GM12891 (cell line): ENCODE data around the gene CRKL.

Experiments
- DNase-seq: peaks from one replicate; pipeline ENCODE4 v3.0.0; 2011; ENCODE audit warnings: low spot score; ENCODE audit not compliant: insufficient read length
- FAIRE-seq: peaks from 2 replicates; lab custom pipeline; 2011; peaks lifted over from hg19 to GRCh38; lab: Jason Lieb, UNC
- PAX5 ChIP-seq: IDR thresholded peaks from 2 replicates; pipeline ENCODE4 v1.6.1; 2011; ENCODE audit warnings: low read length, moderate library complexity, mild to moderate bottlenecking; ENCODE audit not compliant: insufficient read depth, severe bottlenecking
- POLR2A ChIP-seq: IDR thresholded peaks from 2 replicates; pipeline ENCODE4 v1.6.1; 2011; ENCODE audit warnings: low read depth, low read length, control low read depth
- POLR2AphosphoS5 ChIP-seq: IDR thresholded peaks from 2 replicates; pipeline ENCODE4 v1.6.1; 2011; ENCODE audit warnings: low read depth, low read length, control low read depth
- POU2F2 ChIP-seq: IDR thresholded peaks from 2 replicates; pipeline ENCODE4 v1.6.1; 2011; ENCODE audit warnings: low read depth, mild to moderate bottlenecking, control low read depth, low read length, moderate library complexity
- SPI1 ChIP-seq: IDR thresholded peaks from 2 replicates; pipeline ENCODE4 v1.6.1; 2011; ENCODE audit warnings: low read depth, low read length, control low read depth
- TAF1 ChIP-seq: IDR thresholded peaks from 2 replicates; pipeline ENCODE4 v1.6.1; 2011; ENCODE audit warnings: low read depth, low read length, control low read depth

CRKL gene

GRCh38 chr22:20980523-20980922 is 63.3 kb downstream of the CRKL start:
- FAIRE-seq (no peak), DNase-seq (no peak)
- TF ChIP-seq POLR2AphosphoS5 (no peak), PAX5 (no peak), POLR2A (no peak), POU2F2 (no peak), TAF1 (no peak), SPI1 (no peak)

GRCh38 chr22:20980938-20981722 is 63.9 kb downstream of the CRKL start:
- no peak for DNase-seq
- FAIRE-seq = no peak
- no peak for TF ChIP-seq POU2F2
- TF ChIP-seq POLR2A = no peak
- TF ChIP-seq TAF1 = no peak
- TF ChIP-seq SPI1 = no peak
- no peak for TF ChIP-seq PAX5
- TF ChIP-seq POLR2AphosphoS5 = no peak

GRCh38 chr22:20981787-20982562 is 64.8 kb downstream of the CRKL start, which contains the start of gene LZTR1:
TSS of gene LZTR1 (plus strand) at chr22:20982297. CDS start at chr22:20982372, 75 bp downstream.
- 0 out of 2 replicates have a peak, but pooled peaks have one; percentile 13 for TF ChIP-seq SPI1
- peak; percentile 84 for TF ChIP-seq TAF1
- peak; percentile 59; the same call in 1 of the 2 replicates for TF ChIP-seq POU2F2
- TF ChIP-seq POLR2A = peak; percentile 95
- TF ChIP-seq POLR2AphosphoS5 = peak; percentile 97
- TF ChIP-seq PAX5 = no peak
- FAIRE-seq = peak; percentile 98
- DNase-seq = peak; percentile 94

GRCh38 chr22:20982563-20982882 is 65.3 kb downstream of the CRKL start:
- no peak for TF ChIP-seq SPI1
- TF ChIP-seq TAF1 = no peak
- no peak for TF ChIP-seq POLR2AphosphoS5
- TF ChIP-seq PAX5 = no peak
- no peak for TF ChIP-seq POLR2A
- no peak for FAIRE-seq
- no peak for DNase-seq

- TF ChIP-seq PAX5 (no peak), SPI1 (no peak)
- DNase-seq = no peak
- FAIRE-seq = no peak
These were observed 66.0 kb downstream of the CRKL start for GRCh38 chr22:20983081-20983771.

GRCh38 chr22:20985720-20986119 is 68.5 kb downstream of the CRKL start:
- no peak for TF ChIP-seq POLR2A
- no peak for TF ChIP-seq POLR2AphosphoS5
- no peak for TF ChIP-seq POU2F2
- no peak for TF ChIP-seq PAX5
- TF ChIP-seq TAF1 = no peak
- TF ChIP-seq SPI1 = no peak
- FAIRE-seq (no peak), DNase-seq (no peak)

- DNase-seq = no peak
- no peak for FAIRE-seq
- TF ChIP-seq POLR2AphosphoS5 (no peak), PAX5 (no peak), POLR2A (no peak), POU2F2 (no peak), SPI1 (no peak), TAF1 (no peak)
These were observed 69.2 kb downstream of the CRKL start for GRCh38 chr22:20986365-20986764.

GRCh38 chr22:20987375-20987774 is 70.2 kb downstream of the CRKL start:
- FAIRE-seq (no peak), DNase-seq (no peak)
- no peak for TF ChIP-seq PAX5
- TF ChIP-seq POU2F2 = no peak
- no peak for TF ChIP-seq POLR2AphosphoS5
- no peak for TF ChIP-seq POLR2A
- TF ChIP-seq TAF1 = no peak
- TF ChIP-seq SPI1 = no peak

- FAIRE-seq (no peak), DNase-seq (no peak)
- TF ChIP-seq POLR2A (no peak), PAX5 (no peak), POLR2AphosphoS5 (no peak), SPI1 (no peak), POU2F2 (no peak), TAF1 (no peak)
These were observed 71.5 kb downstream of the CRKL start for GRCh38 chr22:20988573-20989322.
